Fibroblast of gingiva (primary cell): ENCODE measurements around the gene GHDC.
"Not testable (repeated sequence)": the region's sequence is repeated elsewhere in the genome, so short reads cannot be mapped to it uniquely, and the experiment has no call there.

Source experiments
- DNase-seq: peaks from one replicate; pipeline ENCODE4 v3.0.0-alpha.2; 2011; ENCODE audit warnings: low read depth

Gene GHDC, protein sequence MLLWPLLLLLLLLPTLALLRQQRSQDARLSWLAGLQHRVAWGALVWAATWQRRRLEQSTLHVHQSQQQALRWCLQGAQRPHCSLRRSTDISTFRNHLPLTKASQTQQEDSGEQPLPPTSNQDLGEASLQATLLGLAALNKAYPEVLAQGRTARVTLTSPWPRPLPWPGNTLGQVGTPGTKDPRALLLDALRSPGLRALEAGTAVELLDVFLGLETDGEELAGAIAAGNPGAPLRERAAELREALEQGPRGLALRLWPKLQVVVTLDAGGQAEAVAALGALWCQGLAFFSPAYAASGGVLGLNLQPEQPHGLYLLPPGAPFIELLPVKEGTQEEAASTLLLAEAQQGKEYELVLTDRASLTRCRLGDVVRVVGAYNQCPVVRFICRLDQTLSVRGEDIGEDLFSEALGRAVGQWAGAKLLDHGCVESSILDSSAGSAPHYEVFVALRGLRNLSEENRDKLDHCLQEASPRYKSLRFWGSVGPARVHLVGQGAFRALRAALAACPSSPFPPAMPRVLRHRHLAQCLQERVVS

DNA sequence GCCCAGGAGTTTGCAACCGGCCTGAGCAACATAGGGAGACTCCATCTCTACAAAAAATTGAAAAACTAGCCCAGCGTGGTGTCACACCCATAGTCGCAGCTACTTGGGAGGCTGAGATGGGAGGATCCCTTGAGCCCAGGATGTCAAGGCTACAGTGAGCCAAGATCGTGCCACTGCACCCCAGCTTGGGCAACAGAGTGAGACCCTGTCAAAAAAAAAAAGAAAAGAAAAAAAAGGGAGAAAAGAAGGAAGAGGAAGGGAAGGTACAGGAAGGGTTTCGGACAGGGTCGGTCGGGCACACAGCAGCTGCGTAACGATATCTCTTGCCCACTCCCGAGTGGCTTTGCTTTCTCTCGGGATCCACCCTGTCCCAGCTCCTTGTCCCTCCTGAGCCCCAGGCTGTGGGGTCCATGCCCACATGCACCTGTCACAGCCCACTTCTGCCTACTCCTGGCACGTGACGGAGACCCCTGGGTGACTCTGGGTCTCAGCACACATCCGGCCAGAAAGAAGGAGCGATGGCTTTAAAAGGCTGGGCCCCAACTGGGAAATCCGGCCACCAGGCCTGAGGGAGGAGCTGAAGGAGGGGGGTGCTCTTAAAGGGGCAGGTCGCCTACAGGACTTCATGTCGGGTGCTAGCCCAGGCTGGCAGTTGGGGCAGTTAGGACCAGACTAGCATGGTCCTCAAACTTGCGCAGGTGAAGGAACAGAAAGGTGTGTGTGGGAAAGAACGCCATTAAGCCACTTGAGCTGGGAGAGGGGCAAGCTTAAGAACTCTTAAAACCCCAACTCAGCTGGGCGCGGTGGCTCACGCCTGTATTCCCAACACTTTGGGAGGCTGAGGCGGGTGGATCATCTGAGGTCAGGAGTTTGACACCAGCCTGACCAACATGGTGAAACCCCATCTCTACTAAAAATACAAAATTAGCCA is at the start of gene GHDC:
TSS of gene GHDC (minus strand) at position 526 of the 931 bp plus-strand sequence. CDS start 913 bp downstream, outside the sequence.
- DNase-seq: peak; percentile 73

DNA sequence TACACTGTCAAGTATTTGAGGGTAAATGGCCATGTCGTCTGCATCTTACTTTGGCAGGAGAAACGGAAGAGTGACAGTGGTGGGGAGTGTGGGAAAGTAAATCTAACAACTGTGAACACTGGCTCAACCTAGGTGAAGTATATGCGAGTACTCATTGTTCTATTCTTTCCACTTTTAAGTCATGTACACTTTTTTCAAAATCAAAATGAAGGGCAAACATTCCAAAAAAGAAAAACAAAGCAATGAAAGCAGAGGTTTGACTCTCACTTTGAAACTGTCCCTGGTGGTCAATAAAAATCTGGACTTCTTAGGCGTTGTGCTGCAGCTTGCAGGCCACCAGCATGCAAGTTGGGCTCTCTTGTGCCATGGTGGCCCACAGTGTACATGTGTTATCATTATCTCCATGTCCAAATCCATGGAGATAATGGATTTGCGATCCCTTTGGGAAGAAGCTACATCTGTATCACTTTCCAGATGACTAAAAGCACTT is 49.2 kb upstream of the GHDC start:
- no peak for DNase-seq

DNA sequence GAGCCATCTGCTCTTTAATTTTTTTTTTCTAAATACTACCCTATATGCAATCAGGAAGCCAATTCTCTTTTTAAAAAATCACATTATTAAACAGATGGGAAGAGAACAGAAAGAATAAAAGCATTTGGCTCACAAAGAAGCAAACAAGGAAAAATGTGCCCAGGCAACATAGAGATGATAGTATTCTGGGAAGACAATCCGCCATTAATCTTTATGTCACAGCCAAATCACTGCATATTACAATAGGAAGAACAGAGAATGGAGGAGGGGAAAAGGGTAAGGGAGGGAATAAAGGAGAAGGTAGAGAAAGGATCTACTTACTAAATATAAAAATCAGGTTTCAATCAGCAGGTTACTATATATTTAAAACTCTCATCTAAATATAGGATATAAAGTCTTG is 47.6 kb upstream of the GHDC start:
- DNase-seq: no peak

DNA sequence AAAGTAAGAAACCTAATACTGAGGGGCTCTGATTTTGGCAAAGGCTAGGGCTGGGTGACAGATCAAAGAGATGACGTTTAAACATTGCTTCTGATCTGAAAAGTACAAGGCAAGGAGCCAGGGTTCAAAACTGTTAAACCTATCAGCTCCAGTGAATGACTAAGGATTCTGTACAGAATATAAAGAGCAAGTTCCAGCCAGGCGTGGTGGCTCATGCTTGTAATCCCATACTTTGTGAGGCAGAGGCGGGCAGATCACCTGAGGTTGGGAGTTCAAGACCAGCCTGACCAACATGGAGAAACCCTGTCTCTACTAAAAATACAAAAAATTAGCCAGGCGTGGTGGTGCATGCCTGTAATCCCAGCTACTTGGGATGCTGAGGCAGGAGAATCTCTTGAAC is 46.6 kb upstream of the GHDC start:
- DNase-seq: not testable (repeated sequence)

DNA sequence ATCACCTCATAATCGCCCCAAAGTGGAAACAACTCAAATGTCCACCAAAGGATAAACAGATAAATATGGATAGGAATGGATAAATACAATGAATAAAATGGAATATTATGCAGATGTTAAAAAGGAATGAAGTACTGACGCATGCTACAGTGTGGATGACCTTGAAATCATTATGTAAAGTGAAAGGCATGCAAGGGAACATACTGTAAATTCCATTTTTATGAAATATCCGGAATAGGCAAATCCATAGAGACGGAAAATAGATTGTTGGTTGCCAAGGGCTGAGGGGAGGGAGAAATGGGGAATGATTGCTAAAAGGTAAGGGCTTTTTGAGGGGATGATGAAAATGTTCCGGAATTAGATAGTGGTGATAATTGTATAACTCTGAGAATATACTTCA is 45.9 kb upstream of the GHDC start:
- no peak for DNase-seq

DNA sequence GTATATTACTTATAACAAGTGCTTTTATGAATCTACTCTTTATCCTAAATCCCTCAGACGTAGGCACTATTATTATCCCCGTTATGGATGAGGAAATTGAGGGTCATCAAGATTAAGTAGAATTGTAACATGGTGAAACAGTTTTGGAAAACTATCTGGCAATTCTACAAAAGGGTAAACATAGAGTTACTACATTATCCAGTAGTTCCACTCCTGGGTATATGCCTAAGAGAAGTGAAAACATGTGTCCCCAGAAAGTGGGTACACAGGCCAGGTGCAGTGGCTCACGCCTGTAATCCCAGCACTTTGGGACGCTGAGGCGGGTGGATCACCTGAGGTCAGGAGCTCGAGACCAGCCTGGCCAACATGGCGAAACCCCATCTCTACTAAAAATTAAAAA is 45.3 kb upstream of the GHDC start:
- DNase-seq: not testable (repeated sequence)

DNA sequence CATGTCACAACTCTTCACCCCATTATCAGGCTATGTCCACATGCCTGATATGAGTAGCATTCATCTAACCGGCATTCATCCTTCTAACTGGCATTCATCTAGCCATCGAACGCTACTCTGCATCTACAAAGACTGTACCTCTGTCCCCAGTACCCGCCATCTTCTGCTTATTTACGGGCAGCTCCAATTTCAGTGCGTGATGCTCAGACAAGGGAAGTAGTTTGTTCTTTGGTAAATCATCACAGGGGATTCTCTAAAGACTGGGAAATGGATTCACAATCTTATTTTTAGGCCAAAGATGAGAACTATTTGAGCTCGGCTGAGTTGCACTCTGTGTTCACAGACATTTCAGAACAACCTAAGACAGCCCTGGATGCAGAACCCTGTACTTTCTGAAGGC is 42.5 kb upstream of the GHDC start:
- DNase-seq: no peak

DNA sequence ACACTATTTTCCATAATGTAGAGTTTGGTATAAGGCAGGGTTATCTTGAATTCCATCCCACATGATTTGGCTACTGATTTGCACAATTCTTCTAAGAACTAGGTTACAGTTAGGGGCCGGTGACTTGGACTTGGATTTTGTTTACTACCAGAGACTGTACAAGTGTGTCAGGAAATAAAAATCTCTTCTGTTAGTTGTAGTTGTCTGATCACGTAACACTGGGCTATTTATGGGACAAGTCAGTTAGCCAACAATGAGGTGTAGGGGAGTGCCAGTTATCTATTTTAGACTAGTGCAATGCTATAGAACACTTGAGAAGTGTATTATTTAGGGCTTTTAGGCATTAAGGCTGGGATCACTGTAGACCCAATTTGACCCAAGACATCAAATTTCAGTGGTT is 39.7 kb upstream of the GHDC start:
- no peak for DNase-seq

DNA sequence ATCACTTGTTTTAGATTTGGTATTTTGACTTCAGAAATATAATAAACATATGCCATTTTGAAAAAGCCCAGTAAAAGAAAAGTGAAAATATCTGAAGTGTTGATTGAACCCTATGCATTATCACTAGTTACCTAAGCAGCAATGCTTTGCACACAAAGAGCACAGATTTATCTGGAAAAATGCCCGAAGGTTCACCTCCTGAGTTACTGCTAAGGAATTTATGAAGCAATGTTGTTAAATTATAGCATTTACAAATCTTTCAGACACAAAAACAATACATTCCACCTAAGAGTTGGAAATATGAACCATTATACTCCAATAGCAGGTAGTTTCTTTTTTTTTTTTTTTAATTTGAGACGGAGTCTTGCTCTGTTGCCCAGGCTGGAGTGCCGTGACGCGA is 38.9 kb upstream of the GHDC start:
- no peak for DNase-seq

DNA sequence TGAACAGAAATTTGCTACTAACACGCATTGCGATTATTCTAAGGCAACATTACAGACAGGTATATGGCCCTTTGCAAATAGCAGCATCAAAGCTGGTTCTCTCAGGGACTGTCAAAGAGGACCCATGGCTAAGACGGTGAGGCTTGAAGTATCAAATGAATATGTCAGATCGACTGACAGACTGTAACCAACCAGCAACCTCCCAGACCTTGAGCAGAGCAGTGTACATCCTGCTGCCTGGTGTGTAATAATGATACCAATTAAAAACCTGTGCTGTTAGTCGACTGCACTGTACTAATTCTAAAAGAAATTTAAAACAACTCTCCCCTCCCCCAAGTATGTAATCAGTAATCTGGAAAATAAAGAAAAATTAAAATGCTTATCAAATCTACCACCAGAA is 35.9 kb upstream of the GHDC start:
- DNase-seq: no peak

DNA sequence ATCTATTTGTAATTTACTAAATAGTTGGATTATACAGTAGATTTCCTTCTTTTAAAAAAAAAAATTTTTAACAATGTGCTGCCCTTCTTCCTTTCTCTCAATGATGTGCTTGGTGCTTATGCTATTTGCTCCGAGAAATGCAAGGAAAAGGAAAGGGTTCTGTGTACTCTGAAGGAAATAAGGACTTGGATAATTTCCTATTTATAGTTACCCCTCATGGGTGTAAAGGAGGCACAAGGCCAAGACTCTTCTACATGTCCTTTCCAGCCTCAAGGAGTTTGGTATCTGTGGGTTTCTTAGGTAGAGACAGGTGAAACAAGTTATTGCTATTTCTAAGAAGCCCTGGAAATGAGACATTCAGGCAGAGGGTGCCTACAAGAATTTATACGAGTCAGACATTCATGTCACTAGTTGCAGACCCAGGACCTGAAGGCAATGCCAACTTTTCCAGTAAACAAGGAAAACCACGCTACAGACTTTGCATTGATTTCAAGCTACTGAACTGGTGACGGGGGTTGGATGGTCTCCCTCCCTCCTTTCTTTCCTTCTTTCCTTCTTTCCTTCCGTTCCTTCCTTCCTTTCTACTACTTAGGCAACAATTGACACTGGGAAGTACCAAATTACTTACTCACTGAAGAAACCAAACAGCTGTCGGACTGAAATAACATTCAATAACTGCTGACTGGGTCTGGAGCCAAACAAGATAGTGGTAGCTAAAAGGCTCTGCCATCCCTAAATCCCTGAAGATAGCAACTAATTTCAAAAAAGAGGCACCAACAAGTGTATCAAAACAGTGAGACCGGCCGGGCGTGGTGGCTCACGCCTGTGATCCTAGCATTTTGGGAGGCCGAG is 33.8 kb upstream of the GHDC start:
- DNase-seq: peak; percentile 16

DNA sequence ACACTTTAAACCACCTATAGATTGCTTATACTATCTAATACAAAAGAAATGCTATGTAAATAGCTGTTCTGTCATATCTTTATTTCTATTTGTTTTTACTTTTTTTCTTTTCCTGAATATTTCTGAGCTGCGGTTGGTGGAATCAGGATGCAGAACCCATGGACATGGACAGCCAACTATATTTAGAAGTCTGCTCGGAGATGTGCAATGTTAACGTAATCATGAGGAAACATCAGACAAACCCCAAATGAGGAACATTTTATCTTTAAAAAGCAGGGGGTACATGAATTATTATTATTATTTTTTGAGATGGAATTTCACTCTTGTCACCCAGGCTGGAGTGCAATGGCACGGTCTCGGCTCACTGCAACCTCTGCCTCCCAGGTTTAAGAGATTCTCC is 31.4 kb upstream of the GHDC start:
- no peak for DNase-seq

DNA sequence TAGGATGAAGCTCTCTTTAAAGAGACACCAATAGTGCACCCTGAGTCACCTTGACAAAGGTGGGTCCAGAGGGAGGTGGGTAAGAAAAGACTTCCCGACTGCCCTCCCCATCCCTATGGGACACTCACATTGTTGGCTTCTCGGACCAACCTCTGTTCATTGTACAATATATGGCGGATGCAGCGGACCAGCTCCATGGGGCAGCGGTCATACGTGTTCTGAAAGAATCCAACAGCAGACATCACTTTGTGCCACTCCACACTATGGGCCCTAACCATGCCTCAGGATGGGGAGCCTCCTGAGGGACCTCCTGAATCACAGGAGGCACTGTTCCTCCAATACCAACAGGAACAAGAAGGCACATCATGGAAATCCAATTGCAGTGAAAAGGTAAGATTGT is 30.4 kb upstream of the GHDC start:
- DNase-seq: no peak

DNA sequence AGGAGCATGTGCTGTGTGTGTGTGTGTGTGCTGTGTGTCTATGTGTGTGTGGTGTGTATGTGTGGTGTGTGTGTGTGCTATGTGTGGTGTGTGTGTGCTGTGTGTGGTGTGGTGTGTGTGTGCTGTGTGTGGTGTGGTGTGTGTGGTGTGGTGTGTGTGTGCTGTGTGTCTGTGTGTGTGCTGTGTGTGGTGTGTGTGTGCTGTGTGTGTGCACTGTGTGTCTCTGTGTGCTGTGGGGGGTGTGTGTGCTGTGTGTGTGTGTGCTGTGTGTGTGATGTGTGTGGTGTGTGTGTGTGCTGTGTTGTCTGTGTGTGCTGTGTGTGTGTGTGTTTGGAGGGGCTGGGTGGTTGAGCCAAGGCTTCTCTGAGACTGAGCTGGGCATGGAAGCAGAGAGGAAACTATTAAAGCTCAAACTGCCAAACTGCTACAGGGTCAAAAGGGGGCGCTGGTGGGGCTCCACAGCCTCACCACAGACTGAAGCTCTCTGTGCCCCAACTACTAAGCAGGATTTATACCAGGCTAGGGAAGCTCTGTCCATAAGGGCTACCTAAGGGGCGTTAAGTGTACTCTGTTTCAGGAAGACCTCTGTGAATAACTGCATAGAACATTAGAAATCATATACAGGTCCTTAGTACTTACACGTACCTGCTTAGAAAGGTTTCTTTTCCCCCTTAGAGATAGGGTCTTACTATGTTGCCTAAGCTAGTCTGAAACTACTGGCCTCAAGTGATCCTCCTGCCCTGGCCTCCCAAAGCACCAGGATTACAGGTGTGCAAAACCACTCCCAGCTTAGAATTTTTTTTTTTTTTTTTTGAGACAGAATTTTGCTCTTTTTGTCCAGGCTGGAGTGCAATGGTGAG is 27.8 kb upstream of the GHDC start:
- DNase-seq: peak; percentile 48

DNA sequence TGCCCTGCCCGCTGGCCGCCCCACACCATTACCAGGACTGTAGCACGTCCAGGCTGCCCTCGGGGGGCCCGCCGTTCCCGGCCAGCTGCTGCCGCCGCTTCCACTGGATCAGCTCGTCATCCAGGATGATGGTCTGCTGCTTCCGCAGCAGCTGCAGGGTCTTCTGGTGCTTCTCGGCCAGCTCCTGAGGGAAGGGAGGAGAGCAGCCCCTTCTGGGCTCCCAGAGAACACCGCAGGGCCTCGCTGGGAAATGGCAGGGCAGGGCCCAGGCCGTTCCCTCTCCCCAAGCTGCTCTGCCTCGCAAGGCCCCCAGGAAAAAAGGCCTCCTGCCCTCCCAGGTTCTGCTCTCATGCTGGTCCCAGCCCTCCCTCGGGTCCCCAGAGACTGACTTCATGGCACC is 25.0 kb upstream of the GHDC start:
- not testable (repeated sequence) for DNase-seq

DNA sequence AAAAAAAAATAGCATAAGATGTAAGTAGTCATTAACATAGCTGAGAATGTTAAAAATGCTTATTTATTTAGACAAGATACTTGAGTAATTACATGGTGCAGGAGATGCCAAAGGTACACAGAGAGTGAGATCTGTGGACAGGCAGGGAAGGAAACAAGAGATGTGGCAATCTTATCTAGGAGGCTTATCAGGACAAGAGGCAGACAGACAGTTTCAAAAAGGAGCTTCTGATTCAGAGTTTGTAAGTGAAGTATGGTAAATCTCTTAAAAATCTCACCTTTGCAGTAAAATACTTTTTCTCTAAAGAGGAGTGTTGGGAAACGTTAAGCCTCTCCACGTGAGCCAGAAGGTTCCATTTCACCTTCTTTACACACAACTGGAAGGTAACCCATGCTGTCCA is 19.9 kb upstream of the GHDC start:
- no peak for DNase-seq

DNA sequence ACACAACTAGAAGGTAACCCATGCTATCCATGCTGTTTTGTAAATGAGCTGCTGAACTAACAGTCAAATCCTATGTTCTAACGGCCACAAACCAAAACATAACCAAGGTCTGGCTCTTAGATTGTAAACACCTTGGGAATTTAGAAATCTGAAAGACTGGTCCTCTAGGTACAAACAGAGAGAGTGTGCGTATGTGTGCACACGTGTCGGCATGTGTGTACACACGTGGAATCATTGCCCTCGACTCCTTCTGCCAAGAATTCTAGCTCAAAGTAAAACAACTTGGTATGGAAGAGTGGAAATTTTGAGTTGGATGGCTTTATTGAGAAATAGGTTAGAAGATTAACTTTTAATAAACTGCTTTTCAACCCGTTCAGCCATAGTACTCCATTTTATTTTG is 18.1 kb upstream of the GHDC start:
- DNase-seq: peak; percentile 64

DNA sequence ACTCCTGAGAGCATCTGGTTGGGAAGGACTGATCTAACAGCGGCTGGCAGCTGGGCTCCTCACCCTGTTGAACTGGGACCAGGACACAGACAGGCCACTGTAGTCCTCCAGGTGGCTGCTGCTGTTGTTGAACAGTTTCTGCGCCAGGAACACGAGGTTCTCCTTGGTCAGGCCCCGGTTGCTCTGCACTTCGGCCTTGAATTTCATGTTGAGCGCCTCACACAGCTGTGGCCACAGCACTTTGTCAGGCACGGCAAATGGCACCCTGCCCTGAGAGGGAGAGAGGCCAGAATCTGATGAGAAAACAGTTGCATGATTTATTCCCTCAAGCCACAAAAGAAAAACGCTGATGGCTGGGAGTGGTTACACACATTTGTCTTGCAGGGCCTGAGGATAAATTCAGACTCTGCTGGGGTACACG is 17.6 kb upstream of the GHDC start:
- peak; percentile 82 for DNase-seq

DNA sequence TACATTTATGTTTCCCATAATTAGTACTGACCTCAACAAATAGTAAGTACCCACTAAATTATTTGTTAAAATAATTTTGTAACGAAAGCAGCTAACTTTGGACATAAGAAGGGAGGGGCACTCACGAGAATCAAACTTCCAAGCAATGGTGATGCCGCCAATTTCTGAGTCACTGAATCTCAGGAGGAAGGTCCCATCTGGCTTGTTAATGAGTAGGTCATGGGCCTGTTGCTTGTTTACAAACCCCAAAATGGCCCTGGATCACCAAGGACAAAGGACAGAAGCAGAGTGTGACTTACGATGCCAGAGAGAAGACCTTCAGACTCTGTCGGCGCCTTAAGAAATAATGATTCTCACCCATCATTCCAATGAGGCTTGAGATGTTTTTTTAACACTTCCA is 15.8 kb upstream of the GHDC start:
- DNase-seq: no peak

DNA sequence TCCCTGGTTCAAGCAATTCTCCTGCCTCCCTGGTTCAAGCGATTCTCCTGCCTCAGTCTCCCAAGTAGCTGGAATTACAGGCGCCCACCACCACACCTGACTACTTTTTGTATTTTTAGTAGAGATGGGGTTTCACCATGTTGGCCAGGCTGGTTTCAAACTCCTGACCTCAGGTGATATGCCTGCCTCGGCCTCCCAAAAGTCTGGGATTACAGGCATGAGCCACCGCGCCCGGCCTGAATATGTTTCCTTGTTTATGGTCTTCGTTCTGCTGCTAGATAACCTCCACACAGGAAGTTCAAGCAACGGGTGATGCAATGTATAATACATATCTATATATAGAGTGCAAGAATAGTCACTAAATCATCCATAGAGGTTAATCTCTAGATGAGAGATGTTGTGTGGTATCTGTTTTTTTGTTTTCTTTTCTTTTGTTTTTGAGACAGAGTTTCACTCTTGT is 11.9 kb upstream of the GHDC start:
- DNase-seq: not testable (repeated sequence)

DNA sequence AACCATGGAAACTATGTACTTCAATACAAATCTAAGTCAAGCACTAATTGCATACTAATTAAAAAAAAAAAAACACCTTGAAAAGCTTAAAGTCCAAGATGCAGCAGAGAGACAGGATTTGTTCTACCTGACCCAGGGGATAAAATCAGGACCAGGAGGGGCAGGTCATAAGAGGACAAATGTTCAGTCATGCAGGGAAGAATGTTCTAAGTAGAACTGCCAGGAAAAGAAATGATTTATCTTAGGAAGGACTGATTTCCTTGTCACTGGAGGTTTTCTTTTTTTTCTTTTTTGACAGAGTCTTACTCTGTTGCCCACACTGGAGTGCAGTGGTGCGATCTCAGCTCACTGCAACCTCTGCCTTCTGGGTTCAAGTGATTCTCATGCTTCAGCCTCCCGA is 9.1 kb upstream of the GHDC start:
- DNase-seq: no peak
